Measurements from ENCODE around the gene GPR21.

GPR21 gene

DNA sequence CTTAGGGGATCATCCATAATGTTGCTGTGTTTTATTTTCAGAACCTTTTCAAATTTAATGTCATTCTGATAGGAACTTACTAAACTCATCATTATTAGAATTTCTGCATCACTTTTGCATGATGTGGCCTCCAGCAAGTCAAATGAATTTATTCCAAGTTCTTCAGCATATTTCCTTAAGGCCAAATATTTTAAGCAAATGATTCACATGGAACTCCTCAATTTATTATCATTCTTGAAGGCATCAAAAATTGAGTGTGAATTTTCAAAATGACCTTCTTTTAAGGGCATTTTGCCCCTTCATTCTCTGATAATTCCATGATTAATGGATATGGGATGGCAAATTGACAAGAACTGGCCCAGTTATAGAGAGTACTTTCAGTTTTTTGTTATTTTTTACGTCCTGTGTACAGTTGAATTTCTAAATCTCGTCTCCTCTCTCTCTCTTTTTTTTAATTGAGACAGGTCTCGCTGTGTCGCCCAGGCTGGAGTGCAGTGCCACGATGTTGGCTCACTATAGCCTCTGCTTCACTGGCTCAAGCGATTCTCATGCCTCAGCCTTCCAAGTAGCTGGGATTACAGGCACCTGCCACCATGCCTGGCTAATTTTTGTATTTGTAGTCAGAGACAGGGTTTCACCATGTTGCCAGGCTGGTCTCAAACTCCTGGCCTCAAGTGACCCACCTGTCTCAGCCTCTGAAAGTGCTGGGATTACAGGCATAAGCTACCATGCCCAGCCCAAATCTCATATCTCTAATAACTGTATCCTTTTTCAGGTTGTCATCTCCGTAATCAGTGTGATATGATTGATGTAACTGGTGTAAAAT lies 29.1 kb downstream of the GPR21 start:
- H3K4me3 ChIP-seq (ENCODE audit: low read depth, low read length) = no peak overlapping the region
- no peak for TF ChIP-seq CTCF (IDR thresholded peaks at IDR 0.05; ENCODE audit: low read depth, low read length, missing control alignments)
- DNase-seq (ENCODE audit: low read depth) = no peak

DNA sequence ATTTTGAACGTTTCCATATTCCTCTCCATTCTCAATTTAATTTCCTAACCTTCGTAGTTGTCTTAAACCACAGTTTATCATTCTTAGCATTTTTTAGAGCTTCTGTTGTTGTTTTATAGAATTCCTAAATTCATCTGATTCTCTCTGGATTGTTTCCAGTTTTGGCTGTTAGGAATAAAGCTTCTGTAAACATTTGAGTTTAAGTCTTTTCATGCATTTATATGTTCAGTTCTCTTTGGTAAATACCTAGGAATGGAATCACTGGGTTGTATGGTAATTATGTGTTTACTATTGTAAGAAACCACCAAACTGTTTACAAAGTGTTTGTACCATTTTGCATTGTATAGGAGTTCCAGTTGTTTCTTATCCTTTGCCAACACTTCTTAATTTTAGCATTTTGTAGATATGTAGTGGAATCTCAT lies 29.7 kb downstream of the GPR21 start:
- H3K4me3 ChIP-seq (ENCODE audit: low read depth, low read length) = no peak overlapping the region
- DNase-seq (ENCODE audit: low read depth) = no peak
- no peak for TF ChIP-seq CTCF (IDR thresholded peaks at IDR 0.05; ENCODE audit: low read depth, low read length, missing control alignments)

DNA sequence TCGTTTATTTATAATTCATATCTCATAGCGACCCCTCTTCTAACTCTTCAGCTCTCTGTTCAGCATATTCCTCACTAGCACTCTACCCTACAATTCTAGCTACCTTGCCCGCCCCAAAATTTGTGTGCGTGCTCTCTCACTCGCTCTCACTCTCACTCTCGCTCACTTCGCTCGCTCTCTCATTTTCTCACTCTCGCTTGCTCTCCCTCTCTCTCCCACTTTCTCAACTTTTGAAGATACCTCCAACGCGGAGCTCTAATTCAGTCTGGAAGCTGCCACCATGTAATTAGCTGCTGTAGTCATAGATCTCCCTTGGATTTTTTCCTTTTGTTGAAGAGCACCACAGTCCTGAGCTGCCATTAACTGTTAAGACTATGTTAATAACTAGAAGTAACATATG lies 30.4 kb downstream of the GPR21 start:
- no peak for TF ChIP-seq CTCF (IDR thresholded peaks at IDR 0.05; ENCODE audit: low read depth, low read length, missing control alignments)
- H3K4me3 ChIP-seq (ENCODE audit: low read depth, low read length) = no peak overlapping the region
- DNase-seq (ENCODE audit: low read depth) = no peak

DNA sequence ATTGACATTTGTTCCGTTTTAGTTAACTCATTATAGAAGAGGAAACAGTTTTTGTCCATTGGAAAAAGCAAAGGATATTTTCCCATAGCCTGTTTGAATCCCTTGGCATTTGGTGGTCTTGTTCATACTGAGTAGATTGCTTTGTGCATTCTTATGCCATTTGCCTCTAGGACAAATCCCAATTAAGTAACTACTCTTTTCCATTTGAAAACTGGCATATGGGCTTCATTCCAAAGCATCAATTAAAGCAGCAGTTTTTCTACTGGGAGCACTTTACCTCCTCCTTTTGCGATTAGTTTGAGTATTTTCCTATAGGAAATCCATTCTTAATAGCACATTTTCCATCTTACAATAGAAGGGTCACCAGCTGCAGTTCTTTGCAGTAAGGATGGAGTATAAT lies 31.2 kb downstream of the GPR21 start:
- no peak overlapping the region for H3K4me3 ChIP-seq (ENCODE audit: low read depth, low read length)
- TF ChIP-seq CTCF (IDR thresholded peaks at IDR 0.05; ENCODE audit: low read depth, low read length, missing control alignments) = no peak
- DNase-seq (ENCODE audit: low read depth) = no peak

DNA sequence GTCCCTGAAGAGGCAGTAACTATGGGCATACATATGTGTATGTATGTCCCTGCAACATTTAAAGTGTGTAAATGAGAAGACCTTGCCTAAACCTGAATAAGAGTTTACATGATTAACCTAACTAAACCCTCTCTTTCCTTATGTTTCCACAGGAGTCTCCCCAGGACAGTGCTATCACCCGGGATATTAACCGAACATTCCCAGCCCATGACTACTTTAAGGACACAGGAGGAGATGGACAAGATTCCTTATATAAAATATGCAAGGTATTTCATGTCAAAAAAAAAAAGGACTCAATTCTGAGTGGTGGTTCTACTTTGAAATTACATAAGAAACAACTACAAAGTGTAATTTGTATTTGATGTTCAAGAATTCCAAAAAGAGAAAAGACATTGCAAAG lies 31.7 kb downstream of the GPR21 start:
- TF ChIP-seq CTCF (IDR thresholded peaks at IDR 0.05; ENCODE audit: low read depth, low read length, missing control alignments) = no peak
- no peak overlapping the region for H3K4me3 ChIP-seq (ENCODE audit: low read depth, low read length)
- DNase-seq (ENCODE audit: low read depth) = no peak

GRCh38 chr9:123067136-123067535 lies 33.7 kb downstream of the GPR21 start:
- no peak for TF ChIP-seq CTCF (IDR thresholded peaks at IDR 0.05; ENCODE audit: low read depth, low read length, missing control alignments)
- no peak for DNase-seq (ENCODE audit: low read depth)
- no peak overlapping the region for H3K4me3 ChIP-seq (ENCODE audit: low read depth, low read length)

GRCh38 chr9:123069010-123069481 lies 35.6 kb downstream of the GPR21 start:
- TF ChIP-seq CTCF (IDR thresholded peaks at IDR 0.05; ENCODE audit: low read depth, low read length, missing control alignments) = no peak
- no peak for DNase-seq (ENCODE audit: low read depth)
- H3K4me3 ChIP-seq (ENCODE audit: low read depth, low read length) = no peak overlapping the region

Data from GM12864 (cell line).